OCI-LY7 (cell line): ENCODE results near the gene MYH7. TPM values are rescaled to one million over a fixed set of nuclear protein-coding genes. Genes with fewer than 3 reads are reported as not detected.
"Not testable (repeated sequence)": the region's sequence is repeated elsewhere in the genome, so short reads cannot be mapped to it uniquely, and the experiment has no call there.

Source experiments
- BruUV-seq: library from RNA; stranded (reverse); fragments of 400-500 nt; replicated peaks from 2 replicates; lab custom pipeline; 2021; lab: Mats Ljungman, UMichigan
- CTCF ChIA-PET: fragments of 300-600 bp; sonication (Branson Sonifier 250); formaldehyde crosslinking; loops from one replicate; lab custom pipeline; 2022; ENCODE audit warnings: antibody characterized with exemption; ENCODE audit not compliant: unreplicated experiment; lab: Charles Lee
- POLR2A ChIA-PET: fragments of 300-600 bp; sonication (Branson Sonifier 250); formaldehyde crosslinking; loops from one replicate; lab custom pipeline; 2022; ENCODE audit warnings: antibody characterized with exemption; lab: Charles Lee
- DNase-seq: peaks from one replicate; pipeline ENCODE4 v3.0.0-alpha.2; 2015; ENCODE audit warnings: low spot score
- H2AFZ ChIP-seq: fragments of 200-600 bp; sonication (generic), shearing (Covaris generic); 2 replicates; pipeline ENCODE4 v1.6.1; 2014; ENCODE audit warnings: mild to moderate bottlenecking, antibody characterized with exemption, low read length, moderate library complexity
- H3K27ac ChIP-seq: fragments of 200-600 bp; sonication (generic); 2 replicates; pipeline ENCODE4 v1.5.1; 2014; ENCODE audit warnings: mixed run types, low read depth, mild to moderate bottlenecking, moderate library complexity, low read length, inconsistent platforms; ENCODE audit not compliant: poor library complexity, severe bottlenecking
- H3K36me3 ChIP-seq: fragments of 200-600 bp; sonication (generic); 2 replicates; pipeline ENCODE4 v1.6.1; 2014; ENCODE audit warnings: mild to moderate bottlenecking, antibody characterized with exemption, low read length, moderate library complexity, mixed read lengths; ENCODE audit not compliant: insufficient read depth
- H3K4me1 ChIP-seq: fragments of 200-600 bp; sonication (generic); 2 replicates; pipeline ENCODE4 v1.5.1; 2014; ENCODE audit warnings: mild to moderate bottlenecking, low read length; ENCODE audit not compliant: insufficient read depth, poor library complexity, severe bottlenecking
- H3K4me2 ChIP-seq: fragments of 200-600 bp; sonication (generic); 2 replicates; pipeline ENCODE4 v1.6.1; 2014; ENCODE audit warnings: mild to moderate bottlenecking, low read length
- H3K4me3 ChIP-seq: fragments of 200-600 bp; sonication (generic); 2 replicates; pipeline ENCODE4 v1.5.1; 2014; ENCODE audit warnings: mild to moderate bottlenecking, low read depth, low read length; ENCODE audit not compliant: poor library complexity, severe bottlenecking
- H3K79me2 ChIP-seq: fragments of 200-600 bp; sonication (generic); 2 replicates; pipeline ENCODE4 v1.6.1; 2016; ENCODE audit warnings: low read depth, mild to moderate bottlenecking, low read length, moderate library complexity, mixed read lengths; ENCODE audit not compliant: insufficient read depth
- H3K9me2 ChIP-seq: fragments of 200-600 bp; sonication (generic); 2 replicates; pipeline ENCODE4 v1.6.1; 2016; ENCODE audit warnings: mild to moderate bottlenecking, low read length, mixed read lengths; ENCODE audit not compliant: insufficient read depth
- H3K9me3 ChIP-seq: fragments of 200-600 bp; sonication (generic); 2 replicates; pipeline ENCODE4 v1.6.1; 2014; ENCODE audit warnings: mild to moderate bottlenecking, mixed run types, low read length, mixed read lengths
- H4K20me1 ChIP-seq: fragments of 200-600 bp; sonication (generic); 2 replicates; pipeline ENCODE4 v1.6.1; 2014; ENCODE audit warnings: mild to moderate bottlenecking, antibody characterized with exemption, low read length, moderate library complexity, mixed read lengths; ENCODE audit not compliant: insufficient read depth
- CTCF ChIP-seq: fragments of 200-600 bp; sonication (generic); conservative IDR thresholded peaks from 2 replicates; pipeline ENCODE4 v1.5.1; 2014; ENCODE audit warnings: mild to moderate bottlenecking, antibody characterized with exemption, low read length, moderate library complexity, mixed read lengths
- EZH2phosphoT487 ChIP-seq: fragments of 200-600 bp; sonication (generic); IDR thresholded peaks from 2 replicates; pipeline ENCODE4 v1.6.1; 2018; ENCODE audit warnings: low read depth, borderline replicate concordance, mild to moderate bottlenecking, mixed run types, antibody characterized with exemption, low read length, moderate library complexity, mixed read lengths
- intact Hi-C: fragments of 100-400 bp; cut with micrococcal nuclease; formaldehyde crosslinking; loops from one replicate; pipeline ENCODE4 v1.10.0; 2022; ENCODE audit not compliant: unreplicated experiment
- total RNA-seq, 2 experiments: library from RNA; depleted of rRNA in 1 of 2; stranded (reverse); fragments of >200 nt in 1 of 2; shearing (Covaris generic) in 1 of 2; gene quantifications; 2 replicates each; pipeline ENCODE4 v1.2.3, GENCODE V29; 2014 to 2022

Gene MYH7
- total RNA-seq, 2 experiments from 2014 or later = not detected

- H4K20me1 ChIP-seq, H3K36me3 ChIP-seq, H2AFZ ChIP-seq, CTCF ChIA-PET, H3K9me3 ChIP-seq, H3K27ac ChIP-seq, DNase-seq, H3K4me1 ChIP-seq, intact Hi-C loops, H3K79me2 ChIP-seq, H3K9me2 ChIP-seq, H3K4me3 ChIP-seq, H3K4me2 ChIP-seq, BruUV-seq: not testable (repeated sequence)
- peak; percentile 44; the same call in 1 of the 2 replicates for TF ChIP-seq CTCF
- POLR2A ChIA-PET = interaction anchor here (0.6 to 1.0 kb wide), 4 partner anchors 17 to 198 kb away, joined by 3 to 7 read pairs (median 4); partner anchors contain the start of gene PABPN1
Observed at GRCh38 chr14:23456883-23457586, 21.6 kb upstream of the MYH7 start.

- intact Hi-C loops = no loop called here
- no peaks in the 10 kb centered on the region for H3K9me2 ChIP-seq
- H4K20me1 ChIP-seq = no peaks in the 10 kb centered on the region
- ChIA-PET POLR2A (no interaction called here), CTCF (no interaction called here)
- no peak overlapping the region for H3K4me3 ChIP-seq
- BruUV-seq = no TSS peak
- no peaks in the 10 kb centered on the region for H3K9me3 ChIP-seq
- TF ChIP-seq CTCF (no peak), EZH2phosphoT487 (no peak)
- H3K27ac ChIP-seq = no peak overlapping the region
- H3K36me3 ChIP-seq = no peaks in the 10 kb centered on the region
- H2AFZ ChIP-seq = no peak overlapping the region
- H3K4me1 ChIP-seq = no peaks in the 10 kb centered on the region
- H3K79me2 ChIP-seq = no peaks in the 10 kb centered on the region
- no peak for DNase-seq
- no peak overlapping the region for H3K4me2 ChIP-seq
Observed at GRCh38 chr14:23454445-23454856, 19.0 kb upstream of the MYH7 start.

- Histone ChIP-seq H4K20me1 (no peaks in the 10 kb centered on the region), H3K36me3 (no peaks in the 10 kb centered on the region), H3K4me1 (no peaks in the 10 kb centered on the region), H3K9me3 (no peaks in the 10 kb centered on the region), H3K4me3 (no peak overlapping the region), H2AFZ (no peak overlapping the region), H3K27ac (no peak overlapping the region), H3K9me2 (no peaks in the 10 kb centered on the region), H3K79me2 (no peaks in the 10 kb centered on the region), H3K4me2 (no peak overlapping the region)
- intact Hi-C loops = no loop called here
- CTCF ChIA-PET = no interaction called here
- no peak for DNase-seq
- BruUV-seq = no TSS peak
- POLR2A ChIA-PET = no interaction called here
- TF ChIP-seq CTCF (no peak), EZH2phosphoT487 (no peak)
Observed at GRCh38 chr14:23452237-23452636, 16.8 kb upstream of the MYH7 start.
